ENCODE data around the gene ENTPD1.
"Not testable (repeated sequence)": the region's sequence is repeated elsewhere in the genome, so short reads cannot be mapped to it uniquely, and the experiment has no call there.

Gene ENTPD1

GRCh38 chr10:95756041-95756761, at the start of gene ENTPD1:
Gene ENTPD1 (plus strand): TSS chr10:95756163. CDS start chr10:95756240, 77 bp downstream.
- no peak for DNase-seq

- no peak for DNase-seq
Measured at GRCh38 chr10:95706573-95706972, 49.4 kb upstream of the ENTPD1 start.

DNA sequence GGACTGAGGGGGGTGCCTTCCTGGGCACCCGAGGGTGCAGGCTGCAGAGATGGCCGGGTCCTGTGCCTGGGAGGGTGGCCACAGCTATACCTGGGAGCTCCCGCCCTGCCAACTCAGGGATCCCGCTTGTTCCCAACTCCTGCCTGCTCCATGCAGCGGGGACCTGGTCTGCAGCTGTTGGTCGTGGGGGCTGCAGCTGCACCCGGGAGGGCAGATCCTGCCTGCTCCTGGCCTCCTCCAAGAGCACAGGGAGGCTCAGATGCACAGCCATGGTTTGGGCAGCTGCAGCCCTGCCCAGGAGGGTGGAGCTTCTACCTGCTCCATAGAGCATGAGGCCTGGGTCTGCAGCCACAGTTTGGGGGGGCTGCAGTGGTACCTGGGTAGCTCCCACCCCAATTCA, 49.0 kb upstream of the ENTPD1 start:
- DNase-seq, result no peak

- DNase-seq, result no peak
Measured at GRCh38 chr10:95711492-95711891, 44.5 kb upstream of the ENTPD1 start.

GRCh38 chr10:95716466-95716865, 39.5 kb upstream of the ENTPD1 start:
- no peak for DNase-seq

DNA sequence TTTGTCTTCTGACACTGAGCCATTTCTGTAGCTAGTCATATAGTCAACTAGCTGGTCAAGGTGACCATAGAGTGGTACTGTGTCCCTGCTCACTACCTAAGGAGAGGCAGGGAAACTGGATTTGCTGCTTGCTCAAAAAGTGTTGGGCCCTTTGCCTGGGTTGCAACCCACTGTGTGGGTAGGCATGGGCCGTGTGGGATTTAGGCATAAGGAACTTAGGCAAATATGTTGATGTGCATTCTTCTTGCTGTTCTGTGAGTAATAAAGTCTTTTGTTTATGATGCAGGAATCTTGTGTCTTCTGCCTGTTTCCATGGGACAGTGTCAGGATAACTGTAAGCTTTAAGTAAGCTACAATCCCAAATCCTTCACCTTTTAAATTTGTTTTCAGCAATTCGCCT, 39.1 kb upstream of the ENTPD1 start:
- DNase-seq, result no peak

DNA sequence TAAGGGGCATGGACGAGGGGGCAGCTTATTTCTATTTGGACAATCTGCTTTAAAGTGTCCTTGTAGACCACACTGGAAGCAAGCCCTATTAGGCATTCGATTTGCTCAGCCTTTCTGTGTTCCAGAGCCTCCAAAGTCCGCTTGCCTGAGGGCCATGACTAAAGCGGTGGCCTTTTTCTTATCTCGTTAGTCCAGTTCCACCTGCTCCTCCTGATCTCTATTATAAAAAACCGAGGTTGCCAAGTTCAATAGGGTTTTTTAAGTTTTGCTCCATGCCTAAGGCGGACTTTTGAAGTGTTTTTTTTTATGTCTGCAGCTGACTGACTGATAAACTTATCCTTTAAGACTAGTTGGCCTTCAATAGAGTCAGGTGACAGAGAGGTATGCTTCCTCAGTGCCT, 35.2 kb upstream of the ENTPD1 start:
- not testable (repeated sequence) for DNase-seq

DNA sequence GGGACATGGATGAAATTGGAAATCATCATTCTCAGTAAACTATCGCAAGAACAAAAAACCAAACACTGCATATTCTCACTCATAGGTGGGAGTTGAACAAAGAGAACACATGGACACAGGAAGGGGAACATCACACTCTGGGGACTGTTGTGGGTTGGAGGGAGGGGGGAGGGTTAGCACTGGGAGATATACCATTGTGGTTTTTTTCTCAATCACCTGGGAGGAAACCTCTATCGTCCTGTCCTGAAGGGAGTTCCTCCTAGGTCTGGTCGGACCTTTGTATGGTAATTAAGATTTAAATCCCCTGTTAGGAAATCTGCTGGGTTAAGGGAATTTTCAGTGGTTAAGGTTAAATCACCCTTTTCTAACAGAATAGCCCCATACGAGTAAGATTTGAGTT, 33.5 kb upstream of the ENTPD1 start:
- not testable (repeated sequence) for DNase-seq

GRCh38 chr10:95728526-95728925, 27.4 kb upstream of the ENTPD1 start:
- no peak for DNase-seq

DNA sequence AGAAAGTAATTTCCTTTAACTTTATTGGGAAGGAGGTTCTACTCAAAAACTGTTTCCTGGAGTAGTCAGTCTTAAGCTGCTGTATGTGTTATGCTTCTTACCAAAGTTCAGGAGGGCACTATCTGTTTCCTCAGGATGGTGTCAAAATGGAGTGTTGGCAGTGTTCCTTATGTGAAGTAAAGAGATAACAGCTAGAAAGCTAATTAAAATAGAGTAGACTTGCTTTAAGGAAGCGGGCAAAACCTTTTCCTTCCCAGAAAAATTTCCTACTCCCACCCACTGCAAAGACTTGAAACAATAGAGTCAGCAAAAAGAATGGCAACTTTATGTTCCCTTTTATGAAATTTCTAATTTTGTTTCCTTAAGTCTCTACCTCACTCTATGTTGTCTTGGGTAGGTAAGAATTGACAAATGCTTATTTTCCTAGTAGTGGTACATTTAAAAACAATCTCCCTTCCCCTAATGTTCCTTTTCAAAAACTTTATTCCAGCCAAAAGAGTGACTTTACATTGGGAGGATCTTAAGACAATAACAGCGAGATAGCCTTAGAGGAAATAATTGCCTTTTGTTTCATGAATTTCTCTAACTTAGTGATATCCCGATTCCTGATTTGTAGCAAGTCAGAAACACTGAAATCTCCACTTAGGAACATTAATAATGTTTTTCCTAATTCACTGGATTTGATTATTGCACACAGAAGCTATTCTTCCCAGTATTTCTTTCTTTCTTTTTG, 26.5 kb upstream of the ENTPD1 start:
- no peak for DNase-seq

- no peak for DNase-seq
Measured at GRCh38 chr10:95730233-95730632, 25.7 kb upstream of the ENTPD1 start.

GRCh38 chr10:95732907-95733306, 23.1 kb upstream of the ENTPD1 start:
- DNase-seq, result not testable (repeated sequence)

DNA sequence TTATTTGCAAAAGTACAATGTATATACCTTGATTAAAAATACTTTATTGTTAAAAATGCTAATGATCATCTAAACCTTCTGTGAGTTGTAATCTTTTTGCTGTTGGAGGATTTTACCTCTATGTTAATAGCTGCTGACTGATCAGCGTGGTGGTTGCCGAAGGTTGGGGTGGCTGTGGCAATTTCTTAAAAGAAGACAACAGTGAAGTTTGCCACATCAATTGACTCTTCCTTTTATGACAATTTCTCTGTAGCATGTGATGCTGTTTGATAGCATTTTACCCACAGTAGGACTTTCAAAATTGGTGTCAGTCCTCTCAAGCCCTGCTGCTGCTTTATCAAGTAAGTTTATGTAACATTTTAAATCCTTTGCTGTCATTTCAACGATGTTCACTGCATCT, 16.9 kb upstream of the ENTPD1 start:
- no peak for DNase-seq

GRCh38 chr10:95741807-95742467, 14.0 kb upstream of the ENTPD1 start:
- no peak for DNase-seq

- DNase-seq, result no peak
Measured at GRCh38 chr10:95742485-95742884, 13.5 kb upstream of the ENTPD1 start.

DNA sequence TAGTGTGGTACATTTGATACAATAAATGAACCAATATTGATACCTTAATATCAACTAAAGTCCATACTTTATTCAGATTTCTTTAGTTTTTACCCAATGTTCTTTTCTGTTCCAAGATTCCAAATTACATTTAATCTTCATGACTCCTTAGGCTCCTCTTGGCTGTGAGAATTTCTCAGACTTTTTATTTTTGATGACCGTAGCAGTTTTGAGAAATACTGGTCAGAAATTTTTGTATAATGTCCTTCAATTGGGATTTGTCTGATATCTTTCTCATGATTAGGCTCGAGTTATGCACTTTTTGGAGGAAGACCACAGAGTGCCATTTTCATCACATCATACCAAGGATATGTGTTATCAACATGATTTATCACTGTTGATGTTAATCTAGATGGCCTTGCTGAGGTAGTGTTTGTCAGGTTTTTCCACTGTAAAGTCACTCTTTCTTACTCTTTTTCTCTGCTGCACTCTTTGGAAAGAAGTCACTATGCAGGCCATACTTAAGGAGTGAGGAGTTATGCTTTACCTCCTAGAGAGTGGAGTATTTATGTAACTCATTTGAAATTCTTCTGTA, 12.9 kb upstream of the ENTPD1 start:
- no peak for DNase-seq

- DNase-seq, result no peak
Measured at GRCh38 chr10:95745501-95745900, 10.5 kb upstream of the ENTPD1 start.

GRCh38 chr10:95748349-95748748, 7.6 kb upstream of the ENTPD1 start:
- no peak for DNase-seq

DNA sequence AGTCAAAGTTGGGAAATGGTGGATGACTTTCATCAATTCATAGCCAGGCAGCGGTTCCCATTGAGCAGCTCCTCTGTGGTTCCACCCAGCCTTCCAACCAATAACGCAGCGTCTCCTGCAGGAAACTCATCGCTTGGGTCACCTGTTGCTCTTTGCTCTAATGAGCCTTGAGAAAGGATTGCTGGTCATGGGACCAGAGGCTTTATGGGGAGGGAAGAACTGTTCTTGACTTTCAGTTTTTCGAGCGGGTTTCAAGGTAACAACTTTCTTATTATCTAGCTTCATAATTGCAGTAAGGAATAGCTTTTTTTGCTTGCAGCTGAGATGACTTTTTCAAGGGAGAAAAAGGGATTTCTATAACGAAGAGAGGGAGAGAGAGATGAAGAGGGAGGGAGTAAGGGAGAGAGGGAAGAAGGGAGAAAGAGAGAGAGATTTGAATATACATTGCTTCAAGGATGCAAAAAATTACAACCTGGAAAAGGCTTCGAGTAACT, 405 bp upstream of the ENTPD1 start:
- no peak for DNase-seq

GRCh38 chr10:95756809-95757684, 1.1 kb downstream of the ENTPD1 start:
- DNase-seq, result no peak

GRCh38 chr10:95758351-95759025, 2.5 kb downstream of the ENTPD1 start:
- no peak for DNase-seq

Data from NCI-H226 (cell line).